H1 (cell line): ENCODE results near the gene ACYP2. TPM values are rescaled to one million over a fixed set of nuclear protein-coding genes. Genes with fewer than 3 reads are reported as not detected.

ENCODE experiments used
- CTCF ChIA-PET: fragments of 300-600 bp; sonication (Branson Sonifier 250); formaldehyde crosslinking; loops from one replicate; lab custom pipeline; 2021; ENCODE audit not compliant: partially characterized antibody; lab: Charles Lee
- POLR2A ChIA-PET: fragments of 300-600 bp; sonication (Branson Sonifier 250); formaldehyde crosslinking; loops from one replicate; lab custom pipeline; 2021; ENCODE audit warnings: inconsistent platforms; ENCODE audit not compliant: partially characterized antibody; lab: Charles Lee
- DNase-seq, 2 experiments: peaks; one replicate each; pipeline versions ENCODE4 v3.0.0 to v3.0.0-alpha.2; 2010 to 2022; ENCODE audit warnings: low spot score in 2 of 2, low read depth in 1 of 2, mixed read lengths in 1 of 2
- FAIRE-seq: peaks from 2 replicates; lab custom pipeline; 2011; peaks lifted over from hg19 to GRCh38; lab: Jason Lieb, UNC
- H2AFZ ChIP-seq: 2 replicates; pipeline ENCODE4 v1.8.1; 2012; ENCODE audit warnings: low read length, inconsistent platforms
- H2AK5ac ChIP-seq: 2 replicates; pipeline ENCODE4 v1.6.1; 2013; ENCODE audit warnings: low read depth, low read length
- H2BK120ac ChIP-seq: replicated peaks from 2 replicates; pipeline ENCODE3; 2013; ENCODE audit warnings: low read depth, low read length, inconsistent platforms
- H2BK12ac ChIP-seq: 2 replicates; pipeline ENCODE4 v1.6.1; 2013; ENCODE audit warnings: low read depth, low read length
- H2BK15ac ChIP-seq: 2 replicates; pipeline ENCODE4 v1.6.1; 2013; ENCODE audit warnings: low read length
- H2BK20ac ChIP-seq: 2 replicates; pipeline ENCODE4 v1.6.1; 2013; ENCODE audit warnings: low read length
- H2BK5ac ChIP-seq: 2 replicates; pipeline ENCODE4 v1.6.1; 2013; ENCODE audit warnings: low read depth, low read length
- H3K14ac ChIP-seq: 2 replicates; pipeline ENCODE4 v1.6.1; 2013; ENCODE audit warnings: inconsistent platforms; ENCODE audit not compliant: insufficient read length
- H3K18ac ChIP-seq: 2 replicates; pipeline ENCODE4 v1.6.1; 2013; ENCODE audit warnings: low read length; ENCODE audit errors: extremely low read depth
- H3K23ac ChIP-seq: 2 replicates; pipeline ENCODE4 v1.6.1; 2013; ENCODE audit warnings: inconsistent platforms; ENCODE audit not compliant: insufficient read length
- H3K23me2 ChIP-seq: 2 replicates; pipeline ENCODE4 v1.6.1; 2013; ENCODE audit warnings: low read depth, low read length
- H3K27ac ChIP-seq: 2 replicates; pipeline ENCODE4 v1.6.1; 2011; ENCODE audit warnings: low read depth, low read length, inconsistent platforms
- H3K27me3 ChIP-seq, 4 experiments: replicated peaks in 1 of 4; 1 replicate in 1 of 4; 2 replicates in 3 of 4; pipeline versions ENCODE4 v1.6.1 to v1.8.1; 2011 to 2013; ENCODE audit warnings: low read length in 3 of 4, mild to moderate bottlenecking in 3 of 4, inconsistent platforms in 2 of 4, mixed read lengths in 2 of 4, moderate library complexity in 1 of 4; ENCODE audit not compliant: control insufficient read depth in 3 of 4, insufficient read depth in 3 of 4; ENCODE audit errors: extremely low read depth in 1 of 4
- H3K36me3 ChIP-seq, 4 experiments: 2 replicates each; pipeline versions ENCODE4 v1.6.1 to v1.8.1; 2011 to 2013; ENCODE audit warnings: mild to moderate bottlenecking in 4 of 4, low read length in 3 of 4, moderate library complexity in 2 of 4, control low read depth in 1 of 4, inconsistent platforms in 1 of 4; ENCODE audit not compliant: insufficient read depth in 4 of 4, control insufficient read depth in 2 of 4
- H3K4ac ChIP-seq: replicated peaks from 2 replicates; pipeline ENCODE3; 2013; ENCODE audit warnings: low read length, low read depth, mixed read lengths, inconsistent platforms; ENCODE audit not compliant: insufficient read length
- H3K4me1 ChIP-seq, 4 experiments: replicated peaks in 1 of 4; 1 replicate in 1 of 4; 2 replicates in 3 of 4; pipeline versions ENCODE4 v1.6.1 to v1.8.1; 2011 to 2013; ENCODE audit warnings: low read length in 3 of 4, inconsistent platforms in 2 of 4, mixed read lengths in 1 of 4; ENCODE audit not compliant: insufficient read depth in 4 of 4, control insufficient read depth in 3 of 4
- H3K4me2 ChIP-seq, 2 experiments: 2 replicates each; pipeline versions ENCODE4 v1.6.1 to v1.8.1; 2011 to 2013; ENCODE audit warnings: low read depth in 2 of 2, low read length in 2 of 2, control low read depth in 1 of 2, inconsistent platforms in 1 of 2, mild to moderate bottlenecking in 1 of 2; ENCODE audit not compliant: insufficient read depth in 1 of 2
- H3K4me3 ChIP-seq, 4 experiments: fragments of 200-600, 300-600 bp in 1 of 4; sonication (generic), shearing (Covaris generic), sonication (Bioruptor Twin) in 1 of 4; 2 replicates each; pipeline versions ENCODE4 v1.5.1 to v1.8.1; 2011 to 2016; ENCODE audit warnings: low read length in 4 of 4, low read depth in 3 of 4, control low read depth in 2 of 4, inconsistent platforms in 2 of 4, mild to moderate bottlenecking in 2 of 4, mixed read lengths in 1 of 4, moderate library complexity in 1 of 4; ENCODE audit not compliant: insufficient read depth in 2 of 4; ENCODE audit errors: extremely low read depth in 1 of 4
- H3K56ac ChIP-seq: replicated peaks from 2 replicates; pipeline ENCODE3; 2013; ENCODE audit warnings: low read depth, mild to moderate bottlenecking, mixed read lengths, low read length, inconsistent platforms; ENCODE audit not compliant: insufficient read length
- H3K79me1 ChIP-seq: 2 replicates; pipeline ENCODE4 v1.6.1; 2013; ENCODE audit warnings: low read depth, low read length, control low read depth
- H3K79me2 ChIP-seq, 2 experiments: 2 replicates each; pipeline versions ENCODE4 v1.6.1 to v1.8.1; 2012 to 2013; ENCODE audit warnings: low read length in 2 of 2, mild to moderate bottlenecking in 2 of 2, inconsistent platforms in 1 of 2; ENCODE audit not compliant: insufficient read depth in 2 of 2, control insufficient read depth in 1 of 2
- H3K9ac ChIP-seq, 4 experiments: replicated peaks in 1 of 4; 1 replicate in 1 of 4; 2 replicates in 3 of 4; pipeline versions ENCODE4 v1.6.1 to v1.8.1; 2011 to 2013; ENCODE audit warnings: low read depth in 3 of 4, low read length in 3 of 4, control low read depth in 2 of 4, mild to moderate bottlenecking in 2 of 4, moderate library complexity in 2 of 4, inconsistent platforms in 1 of 4; ENCODE audit errors: extremely low read depth in 1 of 4
- H3K9me3 ChIP-seq, 2 experiments: 2 replicates each; pipeline versions ENCODE4 v1.6.1 to v1.8.1; 2012 to 2013; ENCODE audit warnings: mild to moderate bottlenecking in 2 of 2, moderate library complexity in 2 of 2, control low read depth in 1 of 2, inconsistent platforms in 1 of 2, low read depth in 1 of 2, low read length in 1 of 2, mixed read lengths in 1 of 2; ENCODE audit not compliant: insufficient read depth in 2 of 2
- H4K20me1 ChIP-seq, 2 experiments: replicated peaks in 1 of 2; 2 replicates each; pipeline versions ENCODE3 to v1.8.1; 2011 to 2013; ENCODE audit warnings: inconsistent platforms in 2 of 2, low read length in 2 of 2, mild to moderate bottlenecking in 1 of 2; ENCODE audit not compliant: insufficient read depth in 2 of 2, control insufficient read depth in 1 of 2
- H4K5ac ChIP-seq: 2 replicates; pipeline ENCODE4 v1.6.1; 2013; ENCODE audit warnings: low read length, low read depth, mixed read lengths, inconsistent platforms; ENCODE audit not compliant: insufficient read length
- H4K8ac ChIP-seq: 2 replicates; pipeline ENCODE4 v1.8.0; 2013; ENCODE audit warnings: mild to moderate bottlenecking, moderate library complexity, low read length, inconsistent platforms; ENCODE audit not compliant: insufficient read depth; ENCODE audit errors: extremely low read depth
- H4K91ac ChIP-seq: replicated peaks from 2 replicates; pipeline ENCODE3; 2013; ENCODE audit warnings: low read length, mixed read lengths, inconsistent platforms; ENCODE audit not compliant: insufficient read length
- ASH2L ChIP-seq: fragments of 200-600, 300-600 bp; sonication (generic); IDR thresholded peaks from one replicate; pipeline ENCODE4 v1.7.1; 2017; ENCODE audit warnings: low read length
- BCL11A ChIP-seq, 2 experiments: IDR thresholded peaks; one replicate each; pipeline ENCODE4 v1.6.1; 2011; ENCODE audit warnings: low read depth in 2 of 2, low read length in 2 of 2, mild to moderate bottlenecking in 2 of 2
- CREB1 ChIP-seq: IDR thresholded peaks from 2 replicates; pipeline ENCODE4 v1.6.1; 2012; ENCODE audit warnings: inconsistent platforms
- EGR1 ChIP-seq: IDR thresholded peaks from 2 replicates; pipeline ENCODE4 v1.6.1; 2011; ENCODE audit warnings: low read depth, low read length, borderline replicate concordance
- NANOG ChIP-seq: IDR thresholded peaks from 2 replicates; pipeline ENCODE4 v1.6.1; 2011; ENCODE audit warnings: low read length, low read depth, mild to moderate bottlenecking, inconsistent platforms; ENCODE audit not compliant: insufficient read depth, poor library complexity, severe bottlenecking
- RBBP5 ChIP-seq: IDR thresholded peaks from 2 replicates; pipeline ENCODE4 v1.7.1; 2012; ENCODE audit warnings: low read depth, mild to moderate bottlenecking, inconsistent platforms, low read length, moderate library complexity, borderline replicate concordance
- SRF ChIP-seq: IDR thresholded peaks from 2 replicates; pipeline ENCODE4 v1.6.1; 2011; ENCODE audit warnings: mild to moderate bottlenecking, low read depth, low read length, moderate library complexity
- TAF7 ChIP-seq: optimal IDR thresholded peaks from 2 replicates; pipeline ENCODE3; 2011; ENCODE audit warnings: low read depth, mild to moderate bottlenecking, inconsistent platforms, low read length, moderate library complexity, borderline replicate concordance
- TBP ChIP-seq: IDR thresholded peaks from 2 replicates; pipeline ENCODE4 v1.6.1; 2011; ENCODE audit warnings: low read depth, low read length, improper control_type of control experiment
- TCF12 ChIP-seq: IDR thresholded peaks from 2 replicates; pipeline ENCODE4 v1.6.1; 2011; ENCODE audit warnings: low read depth, mild to moderate bottlenecking, low read length
- USF2 ChIP-seq: IDR thresholded peaks from 2 replicates; pipeline ENCODE4 v1.6.1; 2011; ENCODE audit warnings: low read length, improper control_type of control experiment
- YY1 ChIP-seq: IDR thresholded peaks from 2 replicates; pipeline ENCODE4 v1.6.1; 2011; ENCODE audit warnings: low read depth, mild to moderate bottlenecking, low read length
- WGBS, 2 experiments: shearing (Covaris generic) in 1 of 2; methylation state at CpG; one replicate each; pipeline versions ENCODE4 v1.1.6 to v1.1.7; 2013 to 2015; ENCODE audit warnings: low lambda C conversion rate in 2 of 2, mixed read lengths in 2 of 2, inconsistent platforms in 1 of 2, low coverage in 1 of 2, missing lambda C conversion rate in 1 of 2; ENCODE audit not compliant: insufficient replicate concordance in 2 of 2, insufficient coverage in 1 of 2, insufficient read length in 1 of 2; ENCODE audit errors: extremely low coverage in 1 of 2, missing lambda C conversion rate in 1 of 2; 5-methylcytosine and 5-hydroxymethylcytosine counted together
- polyA plus RNA-seq, 7 experiments: library from polyadenylated mRNA; depleted of rRNA in 3 of 7; stranded (reverse) in 5 of 7; unstranded in 2 of 7; fragments of >200 nt in 5 of 7; fragments of 200-250 nt in 2 of 7; gene quantifications; 1 replicate in 5 of 7; 2 replicates in 1 of 7; 4 replicates in 1 of 7; pipeline versions ENCODE4 v1.2.1 to v1.2.3, GENCODE V29; 2011 to 2013; ENCODE audit warnings: missing spikeins in 2 of 7, mixed read lengths in 2 of 7
- total RNA-seq: library from RNA; stranded (reverse); fragmentation: NEBNext Ultra II Directional; extraction: Animal tissue kit (Norgen Biotek cat#: 25700); gene quantifications from 2 replicates; pipeline ENCODE4 v1.2.1, GENCODE V29; 2021

Gene ACYP2
- total and polyA plus RNA-seq, 2 of the 8 experiments (the other 6 are each of a cell fraction or from before 2014, with no cell fraction given) = 3.4 to 4.4 TPM

GRCh38 chr2:54239427-54239826 lies 124.0 kb downstream of the ACYP2 start:
- no peak overlapping the region for H3K4ac ChIP-seq
- H4K8ac ChIP-seq = no peak overlapping the region
- no peak overlapping the region for H2AK5ac ChIP-seq
- H4K20me1 ChIP-seq = no peaks in the 10 kb centered on the region
- no peak overlapping the region for H3K27ac ChIP-seq
- H2AFZ ChIP-seq = no peak overlapping the region
- no peak overlapping the region for H2BK20ac ChIP-seq
- no peak overlapping the region for H2BK12ac ChIP-seq
- 89% methylated on average over 1 of the region's 1 CpG; no CpG with 5 or more reads in 1 of the 2 experiments for WGBS, 2 experiments
- TF ChIP-seq NANOG (no peak), TBP (no peak), USF2 (no peak), RBBP5 (no peak), TCF12 (no peak), YY1 (no peak), BCL11A (IDR thresholded peaks at IDR 0.05; ENCODE audit: low read depth in 2 of 2, low read length in 2 of 2) (no peak), SRF (no peak), TAF7 (no peak), CREB1 (no peak), ASH2L (no peak), EGR1 (no peak)
- H4K91ac ChIP-seq = no peak overlapping the region
- H3K23me2 ChIP-seq = no peaks in the 10 kb centered on the region
- no peak overlapping the region for H3K14ac ChIP-seq
- H4K5ac ChIP-seq = no peak overlapping the region
- H3K23ac ChIP-seq = no peak overlapping the region
- FAIRE-seq (no peak), DNase-seq (no peak)
- H3K4me2 ChIP-seq = no peak overlapping the region
- H3K9ac ChIP-seq = no peak overlapping the region
- no peaks in the 10 kb centered on the region for H3K79me1 ChIP-seq
- no peak overlapping the region for H2BK15ac ChIP-seq
- CTCF ChIA-PET = interaction anchor here (0.6 to 2.1 kb wide), 3 partner anchors 16 to 62 kb away, joined by 3 to 5 read pairs (median 3); no protein-coding TSS in a partner anchor
- peaks cover 0 to 2% (median 0%) of the 10 kb centered on the region in 4 experiments; a peak in 2 of 7 replicates for H3K27me3 ChIP-seq
- POLR2A ChIA-PET = no interaction called here
- H3K4me1 ChIP-seq = peaks cover 0 to 2% (median under 1%) of the 10 kb centered on the region in 4 experiments; a peak in 3 of 7 replicates
- H3K4me3 ChIP-seq = no peak overlapping the region
- no peak overlapping the region for H2BK5ac ChIP-seq
- no peaks in the 10 kb centered on the region for H3K79me2 ChIP-seq
- H2BK120ac ChIP-seq = no peak overlapping the region
- H3K18ac ChIP-seq = no peak overlapping the region
- no peaks in the 10 kb centered on the region for H3K9me3 ChIP-seq
- no peaks in the 10 kb centered on the region for H3K36me3 ChIP-seq
- H3K56ac ChIP-seq = no peak overlapping the region
